ENCODE results near the gene ZCCHC24.

ZCCHC24 gene

GRCh38 chr10:79454259-79454658, 8.8 kb upstream of the ZCCHC24 start:
- Histone ChIP-seq H2AK5ac (ENCODE audit: low read length) (no peak overlapping the region), H3K36me3 (ENCODE audit: control insufficient read depth, insufficient read depth, low read length) (no peaks in the 10 kb centered on the region), H3K56ac (ENCODE audit: low read length) (no peak overlapping the region), H3K27ac (ENCODE audit: low read depth, low read length) (no peak overlapping the region), H3K4me2 (ENCODE audit: low read length) (no peak overlapping the region), H3K18ac (ENCODE audit: low read length) (no peak overlapping the region), H4K8ac (ENCODE audit: low read depth, low read length) (no peak overlapping the region), H3K23ac (ENCODE audit: low read length) (no peak overlapping the region), H2BK5ac (ENCODE audit: low read length) (no peak overlapping the region), H4K5ac (ENCODE audit: low read length) (no peak overlapping the region), H3K9ac (ENCODE audit: low read length) (no peak overlapping the region), H3K79me1 (ENCODE audit: low read length) (no peaks in the 10 kb centered on the region), H3K4ac (ENCODE audit: low read depth, low read length) (no peak overlapping the region), H3K79me2 (ENCODE audit: control insufficient read depth, insufficient read depth, low read length) (no peaks in the 10 kb centered on the region), H3K27me3 (ENCODE audit: insufficient read depth, low read length, poor library complexity) (no peaks in the 10 kb centered on the region), H2BK15ac (replicated peaks; ENCODE audit: low read depth) (no peak overlapping the region), H3K4me3 (ENCODE audit: low read length) (no peak overlapping the region), H2BK120ac (ENCODE audit: low read depth, low read length) (no peak overlapping the region), H3K4me1 (ENCODE audit: control insufficient read depth, low read depth, low read length) (peaks cover 3% of the 10 kb centered on the region)
- WGBS (ENCODE audit: extremely low coverage, insufficient coverage, low lambda C conversion rate), result no CpG with 5 or more reads among the region's 6 CpGs
- peak; percentile 69 for DNase-seq

GRCh38 chr10:79453392-79453791, 8.0 kb upstream of the ZCCHC24 start:
- no CpG with 5 or more reads among the region's 3 CpGs for WGBS (ENCODE audit: extremely low coverage, insufficient coverage, low lambda C conversion rate)

GRCh38 chr10:79452174-79452611, 6.8 kb upstream of the ZCCHC24 start:
- no peak overlapping the region for H2AK5ac ChIP-seq (ENCODE audit: low read length)
- H4K5ac ChIP-seq (ENCODE audit: low read length), result no peak overlapping the region
- no peak overlapping the region for H3K23ac ChIP-seq (ENCODE audit: low read length)
- no peak overlapping the region for H3K4ac ChIP-seq (ENCODE audit: low read depth, low read length)
- H3K79me2 ChIP-seq (ENCODE audit: control insufficient read depth, insufficient read depth, low read length), result no peaks in the 10 kb centered on the region
- WGBS (ENCODE audit: extremely low coverage, insufficient coverage, low lambda C conversion rate), result no CpG with 5 or more reads among the region's 9 CpGs
- peak overlapping the region; percentile 18 for H3K56ac ChIP-seq (ENCODE audit: low read length)
- H3K79me1 ChIP-seq (ENCODE audit: low read length), result no peaks in the 10 kb centered on the region
- no peak overlapping the region for H3K9ac ChIP-seq (ENCODE audit: low read length)
- no peak overlapping the region for H3K18ac ChIP-seq (ENCODE audit: low read length)
- no peak overlapping the region for H4K8ac ChIP-seq (ENCODE audit: low read depth, low read length)
- H3K27me3 ChIP-seq (ENCODE audit: insufficient read depth, low read length, poor library complexity), result no peaks in the 10 kb centered on the region
- H3K4me3 ChIP-seq (ENCODE audit: low read length), result no peak overlapping the region
- peak; percentile 42 for DNase-seq
- H3K36me3 ChIP-seq (ENCODE audit: control insufficient read depth, insufficient read depth, low read length), result no peaks in the 10 kb centered on the region
- no peak overlapping the region for H3K27ac ChIP-seq (ENCODE audit: low read depth, low read length)
- peaks cover 9% of the 10 kb centered on the region for H3K4me1 ChIP-seq (ENCODE audit: control insufficient read depth, low read depth, low read length)
- no peak overlapping the region for H2BK5ac ChIP-seq (ENCODE audit: low read length)
- H2BK15ac ChIP-seq (replicated peaks; ENCODE audit: low read depth), result no peak overlapping the region
- H2BK120ac ChIP-seq (ENCODE audit: low read depth, low read length), result no peak overlapping the region
- H3K4me2 ChIP-seq (ENCODE audit: low read length), result no peak overlapping the region

More at GRCh38 chr10:79453392-79453791, 8.0 kb upstream of the ZCCHC24 start:
- no peak overlapping the region for H3K4me3 ChIP-seq (ENCODE audit: low read length)
- no peak for DNase-seq
- H3K4me2 ChIP-seq (ENCODE audit: low read length), result no peak overlapping the region
- H3K27me3 ChIP-seq (ENCODE audit: insufficient read depth, low read length, poor library complexity), result no peaks in the 10 kb centered on the region
- no peak overlapping the region for H3K56ac ChIP-seq (ENCODE audit: low read length)
- H2BK120ac ChIP-seq (ENCODE audit: low read depth, low read length), result no peak overlapping the region
- H2AK5ac ChIP-seq (ENCODE audit: low read length), result no peak overlapping the region
- H2BK5ac ChIP-seq (ENCODE audit: low read length), result no peak overlapping the region
- H3K36me3 ChIP-seq (ENCODE audit: control insufficient read depth, insufficient read depth, low read length), result no peaks in the 10 kb centered on the region
- no peak overlapping the region for H4K5ac ChIP-seq (ENCODE audit: low read length)
- no peak overlapping the region for H3K4ac ChIP-seq (ENCODE audit: low read depth, low read length)
- H3K23ac ChIP-seq (ENCODE audit: low read length), result no peak overlapping the region
- no peak overlapping the region for H3K27ac ChIP-seq (ENCODE audit: low read depth, low read length)
- H4K8ac ChIP-seq (ENCODE audit: low read depth, low read length), result no peak overlapping the region
- no peaks in the 10 kb centered on the region for H3K79me2 ChIP-seq (ENCODE audit: control insufficient read depth, insufficient read depth, low read length)
- no peak overlapping the region for H2BK15ac ChIP-seq (replicated peaks; ENCODE audit: low read depth)
- no peak overlapping the region for H3K18ac ChIP-seq (ENCODE audit: low read length)
- no peaks in the 10 kb centered on the region for H3K79me1 ChIP-seq (ENCODE audit: low read length)
- H3K9ac ChIP-seq (ENCODE audit: low read length), result no peak overlapping the region
- peaks cover 9% of the 10 kb centered on the region for H3K4me1 ChIP-seq (ENCODE audit: control insufficient read depth, low read depth, low read length)

- Histone ChIP-seq H3K4me3 (ENCODE audit: low read length) (no peak overlapping the region), H3K79me1 (ENCODE audit: low read length) (no peaks in the 10 kb centered on the region), H3K36me3 (ENCODE audit: control insufficient read depth, insufficient read depth, low read length) (no peaks in the 10 kb centered on the region), H3K56ac (ENCODE audit: low read length) (no peak overlapping the region), H2BK5ac (ENCODE audit: low read length) (no peak overlapping the region), H3K79me2 (ENCODE audit: control insufficient read depth, insufficient read depth, low read length) (no peaks in the 10 kb centered on the region), H3K4ac (ENCODE audit: low read depth, low read length) (no peak overlapping the region), H3K4me2 (ENCODE audit: low read length) (no peak overlapping the region), H3K27me3 (ENCODE audit: insufficient read depth, low read length, poor library complexity) (no peaks in the 10 kb centered on the region), H4K8ac (ENCODE audit: low read depth, low read length) (no peak overlapping the region), H2BK120ac (ENCODE audit: low read depth, low read length) (no peak overlapping the region), H4K5ac (ENCODE audit: low read length) (no peak overlapping the region), H3K23ac (ENCODE audit: low read length) (no peak overlapping the region), H3K4me1 (ENCODE audit: control insufficient read depth, low read depth, low read length) (peaks cover 9% of the 10 kb centered on the region), H2AK5ac (ENCODE audit: low read length) (no peak overlapping the region), H2BK15ac (replicated peaks; ENCODE audit: low read depth) (no peak overlapping the region), H3K9ac (ENCODE audit: low read length) (no peak overlapping the region), H3K27ac (ENCODE audit: low read depth, low read length) (no peak overlapping the region), H3K18ac (ENCODE audit: low read length) (no peak overlapping the region)
- no CpG with 5 or more reads among the region's 14 CpGs for WGBS (ENCODE audit: extremely low coverage, insufficient coverage, low lambda C conversion rate)
- no peak for DNase-seq
Measured at GRCh38 chr10:79451046-79451699, 5.7 kb upstream of the ZCCHC24 start.

- Histone ChIP-seq H3K27ac (ENCODE audit: low read depth, low read length) (no peak overlapping the region), H3K9ac (ENCODE audit: low read length) (no peak overlapping the region), H2BK5ac (ENCODE audit: low read length) (no peak overlapping the region), H3K18ac (ENCODE audit: low read length) (no peak overlapping the region), H3K4ac (ENCODE audit: low read depth, low read length) (no peak overlapping the region), H2BK15ac (replicated peaks; ENCODE audit: low read depth) (no peak overlapping the region), H2AK5ac (ENCODE audit: low read length) (no peak overlapping the region), H3K27me3 (ENCODE audit: insufficient read depth, low read length, poor library complexity) (no peaks in the 10 kb centered on the region), H3K79me2 (ENCODE audit: control insufficient read depth, insufficient read depth, low read length) (no peaks in the 10 kb centered on the region), H3K23ac (ENCODE audit: low read length) (no peak overlapping the region), H4K8ac (ENCODE audit: low read depth, low read length) (no peak overlapping the region), H2BK120ac (ENCODE audit: low read depth, low read length) (no peak overlapping the region), H3K36me3 (ENCODE audit: control insufficient read depth, insufficient read depth, low read length) (no peaks in the 10 kb centered on the region), H3K4me3 (ENCODE audit: low read length) (no peak overlapping the region), H3K4me1 (ENCODE audit: control insufficient read depth, low read depth, low read length) (peaks cover 9% of the 10 kb centered on the region), H4K5ac (ENCODE audit: low read length) (no peak overlapping the region), H3K79me1 (ENCODE audit: low read length) (no peaks in the 10 kb centered on the region), H3K56ac (ENCODE audit: low read length) (peak overlapping the region; percentile 22), H3K4me2 (ENCODE audit: low read length) (no peak overlapping the region)
- WGBS (ENCODE audit: extremely low coverage, insufficient coverage, low lambda C conversion rate), result no CpG with 5 or more reads among the region's 5 CpGs
- DNase-seq, result peak; percentile 42
Measured at GRCh38 chr10:79449181-79450146, 4.0 kb upstream of the ZCCHC24 start.

Measured in mesendoderm (in vitro differentiated cells).